Trophoblast cell (in vitro differentiated cells and primary cell): ENCODE results near the gene IREB2.

ENCODE experiments used
- DNase-seq, 2 donors: peaks; one replicate each; pipeline ENCODE4 v3.0.0-alpha.2; 2016
- H2AFZ ChIP-seq: 2 replicates; pipeline ENCODE4 v1.6.1; 2013; ENCODE audit warnings: low read length, moderate library complexity, mild to moderate bottlenecking; ENCODE audit not compliant: insufficient read depth, poor library complexity
- H2AK5ac ChIP-seq: 2 replicates; pipeline ENCODE4 v1.6.1; 2013; ENCODE audit warnings: mild to moderate bottlenecking, low read length
- H2BK120ac ChIP-seq: 2 replicates; pipeline ENCODE4 v1.6.1; 2013; ENCODE audit warnings: low read length, mild to moderate bottlenecking, moderate library complexity; ENCODE audit not compliant: insufficient read depth, poor library complexity
- H2BK12ac ChIP-seq: 2 replicates; pipeline ENCODE4 v1.6.1; 2013; ENCODE audit warnings: mild to moderate bottlenecking, low read length, moderate library complexity
- H2BK5ac ChIP-seq: 2 replicates; pipeline ENCODE4 v1.6.1; 2013; ENCODE audit warnings: low read length, low read depth, moderate library complexity, mild to moderate bottlenecking; ENCODE audit not compliant: poor library complexity
- H3K14ac ChIP-seq: 2 replicates; pipeline ENCODE4 v1.6.1; 2013; ENCODE audit warnings: mild to moderate bottlenecking, low read length
- H3K18ac ChIP-seq: 2 replicates; pipeline ENCODE4 v1.6.1; 2013; ENCODE audit warnings: mild to moderate bottlenecking, low read length
- H3K23ac ChIP-seq: 2 replicates; pipeline ENCODE4 v1.6.1; 2013; ENCODE audit warnings: low read length
- H3K27ac ChIP-seq: 2 replicates; pipeline ENCODE4 v1.5.1; 2013; ENCODE audit warnings: low read depth, mild to moderate bottlenecking, inconsistent platforms, low read length, moderate library complexity
- H3K27me3 ChIP-seq: 2 replicates; pipeline ENCODE4 v1.6.1; 2013; ENCODE audit warnings: inconsistent platforms, mild to moderate bottlenecking, low read length, moderate library complexity; ENCODE audit not compliant: insufficient read depth
- H3K36me3 ChIP-seq, 2 experiments: 1 replicate in 1 of 2; 2 replicates in 1 of 2; pipeline ENCODE4 v1.6.1; 2013; ENCODE audit warnings: low read length in 2 of 2, mild to moderate bottlenecking in 2 of 2, moderate library complexity in 1 of 2; ENCODE audit not compliant: insufficient read depth in 2 of 2, control insufficient read depth in 1 of 2
- H3K4ac ChIP-seq: 2 replicates; pipeline ENCODE4 v1.6.1; 2013; ENCODE audit warnings: low read depth, mild to moderate bottlenecking, low read length, moderate library complexity
- H3K4me1 ChIP-seq, 2 experiments: 1 replicate in 1 of 2; 2 replicates in 1 of 2; pipeline ENCODE4 v1.6.1; 2013; ENCODE audit warnings: low read length in 2 of 2, mild to moderate bottlenecking in 2 of 2, moderate library complexity in 1 of 2; ENCODE audit not compliant: insufficient read depth in 2 of 2, control insufficient read depth in 1 of 2
- H3K4me2 ChIP-seq: 2 replicates; pipeline ENCODE4 v1.6.1; 2013; ENCODE audit warnings: inconsistent platforms, mild to moderate bottlenecking, low read length, moderate library complexity
- H3K4me3 ChIP-seq: 2 replicates; pipeline ENCODE4 v1.5.1; 2013; ENCODE audit warnings: mild to moderate bottlenecking, low read depth, low read length, inconsistent platforms
- H3K79me1 ChIP-seq: one replicate; pipeline ENCODE4 v1.6.1; 2013; ENCODE audit warnings: low read length
- H3K79me2 ChIP-seq: 2 replicates; pipeline ENCODE4 v1.6.1; 2013; ENCODE audit warnings: low read length, mild to moderate bottlenecking; ENCODE audit not compliant: control insufficient read depth, insufficient read depth, poor library complexity
- H3K9ac ChIP-seq: 2 replicates; pipeline ENCODE4 v1.6.1; 2013; ENCODE audit warnings: mild to moderate bottlenecking, low read length
- H3K9me3 ChIP-seq: 2 replicates; pipeline ENCODE4 v1.6.1; 2013; ENCODE audit warnings: low read depth, mild to moderate bottlenecking, control low read depth, inconsistent platforms, low read length; ENCODE audit not compliant: insufficient read depth
- H4K12ac ChIP-seq: 2 replicates; pipeline ENCODE4 v1.6.1; 2013; ENCODE audit warnings: low read depth, mild to moderate bottlenecking, low read length, moderate library complexity
- H4K8ac ChIP-seq: 2 replicates; pipeline ENCODE4 v1.6.1; 2013; ENCODE audit warnings: low read depth, mild to moderate bottlenecking, low read length, moderate library complexity
- H4K91ac ChIP-seq: one replicate; pipeline ENCODE4 v1.6.1; 2013; ENCODE audit warnings: low read depth, mild to moderate bottlenecking, low read length, moderate library complexity
- WGBS: extraction: QIAGEN DNeasy Blood & Tissue Kit; methylation state at CpG from one replicate; pipeline ENCODE4 v1.1.7; 2013; ENCODE audit warnings: missing lambda C conversion rate; ENCODE audit not compliant: insufficient read length, insufficient coverage; ENCODE audit errors: extremely low coverage; 5-methylcytosine and 5-hydroxymethylcytosine counted together

Gene IREB2

DNA sequence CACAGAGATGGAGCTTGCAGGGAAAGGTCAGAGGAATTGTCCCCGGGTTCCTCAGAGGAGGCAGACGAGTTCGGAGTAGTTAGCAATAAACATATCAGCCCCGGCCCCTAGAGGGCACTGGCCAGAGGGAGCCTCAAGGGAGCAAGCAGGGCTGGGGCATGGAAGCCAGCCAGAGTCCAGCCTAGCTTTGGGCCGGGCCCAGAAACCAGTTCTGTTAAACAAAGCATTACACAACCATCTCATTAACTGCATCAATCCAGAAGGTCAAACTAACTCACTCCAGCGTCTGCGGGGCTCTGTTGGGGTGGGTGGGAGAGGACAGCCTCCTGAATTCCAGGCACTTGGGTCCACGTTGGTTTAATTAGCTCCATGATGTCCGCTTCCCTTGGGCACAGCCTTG lies 41.0 kb upstream of the IREB2 start:
- no peak overlapping the region for H2AFZ ChIP-seq
- no CpG with 5 or more reads among the region's 9 CpGs for WGBS

DNA sequence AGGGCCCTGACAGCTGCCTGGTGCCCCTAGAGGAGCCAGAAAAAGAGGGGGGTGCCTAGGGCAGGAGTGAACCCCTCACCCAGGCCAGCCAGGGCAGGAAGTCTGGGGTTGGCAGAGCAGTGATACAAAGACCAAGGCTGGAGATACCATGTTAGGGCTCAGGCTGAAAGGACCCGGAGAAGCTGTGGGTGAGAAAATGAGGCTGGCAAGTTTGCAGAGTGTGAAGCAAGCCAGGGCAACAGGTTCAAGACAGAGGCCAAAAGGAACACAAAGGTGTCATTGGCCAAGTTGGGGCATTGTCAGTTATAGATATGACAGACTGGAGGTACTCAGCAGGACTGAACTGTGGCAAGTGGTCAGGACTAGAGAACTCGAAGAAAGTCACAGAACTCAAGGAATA lies 40.6 kb upstream of the IREB2 start:
- no peak overlapping the region for H4K12ac ChIP-seq
- H3K79me1 ChIP-seq: no peaks in the 10 kb centered on the region
- H2AK5ac ChIP-seq: no peak overlapping the region
- no CpG with 5 or more reads among the region's 2 CpGs for WGBS
- H3K36me3 ChIP-seq: no peaks in the 10 kb centered on the region
- H2BK5ac ChIP-seq: no peak overlapping the region
- H4K91ac ChIP-seq: no peak overlapping the region
- no peak overlapping the region for H3K18ac ChIP-seq
- no peak overlapping the region for H3K27ac ChIP-seq
- no peaks in the 10 kb centered on the region for H3K4me1 ChIP-seq
- H3K4ac ChIP-seq: no peak overlapping the region
- no peak overlapping the region for H3K14ac ChIP-seq
- H3K23ac ChIP-seq: no peak overlapping the region
- H2BK12ac ChIP-seq: no peak overlapping the region
- no peak overlapping the region for H2AFZ ChIP-seq
- H3K9ac ChIP-seq: no peak overlapping the region
- no peak overlapping the region for H4K8ac ChIP-seq
- no peak overlapping the region for H3K4me2 ChIP-seq
- no peak for DNase-seq
- H3K79me2 ChIP-seq: no peaks in the 10 kb centered on the region
- H3K9me3 ChIP-seq: no peaks in the 10 kb centered on the region
- H3K27me3 ChIP-seq: no peaks in the 10 kb centered on the region
- no peak overlapping the region for H3K4me3 ChIP-seq
- no peak overlapping the region for H2BK120ac ChIP-seq

More for the DNA sequence above, 41.0 kb upstream of the IREB2 start:
- Histone ChIP-seq H3K14ac (no peak overlapping the region), H3K9me3 (no peaks in the 10 kb centered on the region), H4K91ac (no peak overlapping the region), H3K9ac (no peak overlapping the region), H4K12ac (no peak overlapping the region), H3K4me3 (no peak overlapping the region), H3K36me3 (no peaks in the 10 kb centered on the region), H3K18ac (no peak overlapping the region), H2AK5ac (no peak overlapping the region), H4K8ac (no peak overlapping the region), H2BK5ac (no peak overlapping the region), H3K27me3 (no peaks in the 10 kb centered on the region), H2BK120ac (no peak overlapping the region), H3K4ac (no peak overlapping the region), H3K79me1 (no peaks in the 10 kb centered on the region), H2BK12ac (no peak overlapping the region), H3K4me2 (no peak overlapping the region), H3K23ac (no peak overlapping the region), H3K27ac (no peak overlapping the region), H3K4me1 (no peaks in the 10 kb centered on the region), H3K79me2 (no peaks in the 10 kb centered on the region)
- DNase-seq: peak in 1 of 2 donors; percentile 23

DNA sequence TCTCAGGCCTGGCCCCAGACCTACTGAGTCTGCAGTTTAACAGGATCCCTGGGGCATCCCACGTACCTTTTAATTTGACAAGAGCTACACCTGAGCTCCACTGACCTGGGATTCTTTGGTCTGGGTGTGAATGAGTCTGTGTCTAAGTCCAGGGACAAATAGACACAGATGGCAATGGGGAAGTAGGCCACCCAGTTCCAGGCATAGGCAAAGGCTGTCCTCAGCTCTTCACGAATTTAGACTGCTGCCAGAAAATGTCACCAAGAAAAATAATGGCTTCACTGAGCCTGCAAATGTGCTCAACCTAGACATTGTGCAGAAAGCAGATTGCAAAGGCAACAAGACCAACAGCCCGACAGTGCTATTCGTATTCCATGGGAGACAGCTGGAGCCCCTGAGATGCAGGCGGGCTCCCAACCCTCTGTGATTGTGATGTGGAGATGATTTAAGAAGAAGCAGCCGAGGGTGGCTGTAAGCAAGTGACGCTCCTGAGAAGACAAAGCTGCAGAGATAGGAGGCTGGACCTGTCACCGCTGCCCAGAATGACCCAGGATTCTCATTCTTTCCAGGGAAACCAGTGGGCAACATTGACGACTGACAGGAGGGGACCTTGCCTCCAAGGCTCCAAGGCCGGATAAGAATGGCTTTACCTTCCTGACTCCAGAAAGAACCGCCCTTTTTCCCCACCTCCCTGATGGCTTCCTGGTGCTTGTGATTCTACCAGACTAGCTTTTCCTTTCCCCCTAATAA lies 39.8 kb upstream of the IREB2 start:
- Histone ChIP-seq H4K91ac (no peak overlapping the region), H3K27me3 (no peaks in the 10 kb centered on the region), H3K79me2 (no peaks in the 10 kb centered on the region), H3K79me1 (no peaks in the 10 kb centered on the region), H2BK120ac (no peak overlapping the region), H3K36me3 (no peaks in the 10 kb centered on the region), H3K18ac (no peak overlapping the region), H3K4me3 (no peak overlapping the region), H2BK5ac (no peak overlapping the region), H2AK5ac (no peak overlapping the region), H3K27ac (no peak overlapping the region), H4K12ac (no peak overlapping the region), H3K4ac (no peak overlapping the region), H3K4me1 (no peaks in the 10 kb centered on the region), H4K8ac (no peak overlapping the region), H3K23ac (no peak overlapping the region), H3K9ac (no peak overlapping the region), H3K9me3 (no peaks in the 10 kb centered on the region), H3K14ac (no peak overlapping the region), H2AFZ (no peak overlapping the region), H2BK12ac (no peak overlapping the region), H3K4me2 (no peak overlapping the region)
- no CpG with 5 or more reads among the region's 11 CpGs for WGBS
- DNase-seq: no peak

DNA sequence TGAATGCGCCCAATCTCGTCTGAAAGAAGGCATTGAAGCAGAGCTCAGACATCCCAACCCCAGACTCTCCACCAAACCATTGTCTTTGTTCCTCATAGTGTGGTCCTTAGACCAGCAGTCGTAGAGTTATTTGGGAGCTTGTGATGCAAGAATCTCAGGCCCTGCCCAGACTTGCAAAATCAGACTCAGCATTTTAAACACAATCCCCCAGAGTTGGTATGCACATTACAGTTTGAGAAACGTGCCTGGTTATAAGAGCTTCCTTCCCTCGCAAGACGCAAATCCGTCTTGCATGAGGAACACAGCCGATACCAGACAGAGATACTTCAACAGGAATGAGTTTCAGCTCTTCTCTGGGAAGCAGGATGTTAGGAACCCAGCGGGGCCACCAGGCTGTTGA lies 38.9 kb upstream of the IREB2 start:
- no peaks in the 10 kb centered on the region for H3K79me1 ChIP-seq
- H3K9ac ChIP-seq: no peak overlapping the region
- H3K4me3 ChIP-seq: no peak overlapping the region
- H2BK12ac ChIP-seq: no peak overlapping the region
- no peak overlapping the region for H3K18ac ChIP-seq
- H3K4me2 ChIP-seq: no peak overlapping the region
- no peak overlapping the region for H2BK120ac ChIP-seq
- H3K4ac ChIP-seq: no peak overlapping the region
- no peaks in the 10 kb centered on the region for H3K27me3 ChIP-seq
- no peak overlapping the region for H3K27ac ChIP-seq
- peak in 1 of 2 donors; percentile 12 for DNase-seq
- H3K9me3 ChIP-seq: no peaks in the 10 kb centered on the region
- no peaks in the 10 kb centered on the region for H3K79me2 ChIP-seq
- H2AK5ac ChIP-seq: no peak overlapping the region
- no peak overlapping the region for H2BK5ac ChIP-seq
- no peak overlapping the region for H4K8ac ChIP-seq
- H3K4me1 ChIP-seq: no peaks in the 10 kb centered on the region
- H3K23ac ChIP-seq: no peak overlapping the region
- no peak overlapping the region for H4K12ac ChIP-seq
- H3K36me3 ChIP-seq: no peaks in the 10 kb centered on the region
- no peak overlapping the region for H2AFZ ChIP-seq
- H4K91ac ChIP-seq: no peak overlapping the region
- no peak overlapping the region for H3K14ac ChIP-seq
- no CpG with 5 or more reads among the region's 9 CpGs for WGBS
